Cerebellar cortex (tissue), 1 donor: Measurements from ENCODE around the gene SP100.
"Not testable (repeated sequence)": the region's sequence is repeated elsewhere in the genome, so short reads cannot be mapped to it uniquely, and the experiment has no call there.

ENCODE experiments used
- DNase-seq: peaks from one replicate; pipeline ENCODE4 v3.0.0-alpha.2; 2015; ENCODE audit warnings: low spot score

Gene SP100

GRCh38 chr2:230416061-230416721, at the start of gene SP100:
TSS of gene SP100 (plus strand) at chr2:230416201. CDS start at chr2:230416297, 96 bp downstream.
- DNase-seq, result no peak

- DNase-seq, result no peak
Measured at GRCh38 chr2:230382108-230382507, 33.9 kb upstream of the SP100 start.

- no peak for DNase-seq
Measured at GRCh38 chr2:230383453-230383852, 32.5 kb upstream of the SP100 start.

- DNase-seq, result no peak
Measured at GRCh38 chr2:230384986-230385385, 31.0 kb upstream of the SP100 start.

DNA sequence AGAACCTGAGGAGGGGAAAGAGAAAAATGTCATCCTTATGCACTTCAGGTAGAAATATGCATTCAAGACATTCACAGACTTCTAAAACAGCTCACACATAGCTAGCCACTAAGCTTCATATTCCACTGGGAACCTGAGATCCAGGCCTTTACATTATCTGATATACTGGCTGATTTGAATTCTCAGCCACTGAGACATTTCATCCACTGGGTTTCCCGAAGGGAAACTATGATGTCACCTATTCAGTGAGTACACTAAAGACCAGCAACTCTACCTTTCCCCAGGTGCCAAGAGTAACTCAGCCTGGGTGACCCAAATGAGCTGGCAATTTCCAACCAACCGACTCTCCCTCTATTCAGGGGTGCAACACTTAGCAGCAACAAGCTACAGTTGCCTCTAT, 21.7 kb upstream of the SP100 start:
- no peak for DNase-seq

- not testable (repeated sequence) for DNase-seq
Measured at GRCh38 chr2:230398698-230399097, 17.3 kb upstream of the SP100 start.

GRCh38 chr2:230400041-230400440, 16.0 kb upstream of the SP100 start:
- no peak for DNase-seq

DNA sequence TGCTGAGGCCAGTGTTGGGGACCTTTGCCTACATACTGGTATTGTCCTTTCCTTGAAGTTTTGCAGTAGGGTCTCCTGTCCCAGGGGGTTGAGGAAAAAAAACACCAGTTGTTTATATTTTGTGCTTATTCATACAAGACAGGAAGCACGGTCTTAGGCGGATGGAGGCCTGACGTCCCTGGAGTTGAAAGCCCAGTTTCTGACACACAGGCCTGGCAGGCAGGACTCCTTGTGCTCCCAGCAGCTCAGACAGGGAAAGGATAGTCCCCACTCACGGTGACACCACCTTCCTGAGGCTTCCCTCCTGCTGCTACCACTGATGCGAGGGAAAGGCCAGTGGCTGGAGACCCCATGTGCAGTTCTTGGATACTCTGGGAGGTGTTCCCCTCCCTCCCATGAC, 15.5 kb upstream of the SP100 start:
- DNase-seq, result no peak

GRCh38 chr2:230401026-230401425, 15.0 kb upstream of the SP100 start:
- DNase-seq, result not testable (repeated sequence)

- no peak for DNase-seq
Measured at GRCh38 chr2:230403746-230404145, 12.3 kb upstream of the SP100 start.

DNA sequence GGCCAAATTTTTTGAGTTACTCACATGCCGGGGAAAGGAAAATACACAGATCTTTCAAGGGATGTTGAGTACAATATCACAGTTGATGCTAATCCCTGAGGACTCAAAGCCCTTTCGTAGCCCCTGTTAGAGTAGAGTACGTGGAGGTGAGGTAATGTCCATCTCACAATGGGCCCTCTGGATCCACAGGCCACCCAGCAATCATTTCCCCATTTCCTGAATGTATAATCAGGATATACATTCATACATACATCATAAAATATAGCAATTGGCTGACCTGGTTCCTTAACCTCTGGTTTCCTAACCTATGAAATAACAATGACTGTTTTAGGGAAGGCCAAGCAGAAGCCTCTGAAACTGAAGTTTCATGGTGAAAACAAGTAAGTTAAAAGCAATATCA, 10.2 kb upstream of the SP100 start:
- no peak for DNase-seq

DNA sequence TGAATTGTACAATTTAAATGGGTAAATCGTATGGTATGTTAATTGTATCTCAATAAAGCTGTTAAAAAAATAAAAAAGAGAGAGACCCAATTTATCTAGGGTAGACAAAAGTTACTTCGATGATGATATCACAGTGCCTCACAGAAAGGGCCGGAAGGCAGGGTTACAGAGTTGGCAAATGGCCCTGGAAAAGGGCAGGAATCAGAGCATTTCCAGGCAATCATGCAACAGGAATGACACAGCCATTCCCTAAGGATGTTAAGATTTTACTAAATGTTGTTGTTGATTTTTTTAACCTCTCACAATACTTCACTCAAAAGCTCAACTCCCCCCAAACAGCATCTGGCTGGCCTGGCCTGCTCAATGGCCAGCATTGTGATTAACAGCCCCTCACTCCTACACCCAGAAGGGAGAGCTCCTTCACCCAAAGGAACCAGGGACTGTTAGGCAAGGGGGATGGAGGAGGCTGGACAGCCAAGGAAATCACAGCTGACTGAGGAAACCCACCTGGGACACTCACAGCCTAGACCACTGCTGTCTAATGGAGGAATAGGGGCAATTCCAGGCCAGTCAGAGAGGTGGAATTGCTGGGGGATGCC, 7.7 kb upstream of the SP100 start:
- DNase-seq, result no peak

- not testable (repeated sequence) for DNase-seq
Measured at GRCh38 chr2:230409316-230409715, 6.7 kb upstream of the SP100 start.

GRCh38 chr2:230410263-230410662, 5.7 kb upstream of the SP100 start:
- DNase-seq, result no peak

GRCh38 chr2:230410861-230411569, 5.0 kb upstream of the SP100 start:
- DNase-seq, result no peak

DNA sequence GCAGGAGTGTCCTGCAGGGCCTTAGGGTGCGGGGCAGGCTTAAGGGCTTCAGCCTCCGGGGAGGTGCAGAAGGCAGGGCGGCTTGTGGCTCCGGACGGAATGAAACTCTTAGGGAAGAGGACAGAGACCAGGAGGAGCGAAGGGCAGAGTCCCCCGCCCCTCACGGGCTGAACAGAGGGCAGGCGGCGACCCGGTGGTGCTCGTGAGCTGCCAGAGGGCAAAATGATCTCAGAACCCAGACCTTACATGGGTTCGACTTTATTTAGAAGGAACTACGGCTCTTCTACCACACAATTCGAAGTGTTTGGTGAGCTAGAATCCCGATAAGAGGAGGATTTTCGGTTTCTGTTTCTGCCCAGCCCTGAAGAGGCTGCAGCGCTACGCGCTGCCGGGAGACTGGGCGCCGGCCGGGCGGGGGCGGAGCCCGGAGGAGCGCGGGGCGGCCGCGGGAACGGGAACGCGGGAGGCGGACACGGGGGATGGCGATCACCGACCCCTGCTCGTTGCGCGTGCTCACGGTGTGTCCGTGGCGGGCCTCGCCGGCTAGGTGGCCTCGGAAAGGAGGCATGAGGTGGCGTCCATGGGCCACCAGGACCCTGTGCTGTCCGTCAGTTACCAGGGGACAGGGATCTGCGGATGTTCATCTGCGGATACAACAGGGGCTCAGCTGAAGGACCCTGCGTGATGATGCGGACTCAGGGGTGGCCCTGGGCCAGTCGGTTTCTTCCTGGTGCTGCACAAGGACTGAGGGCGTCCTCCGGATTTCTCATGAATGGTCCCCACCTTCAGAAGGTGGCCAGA, 4.2 kb upstream of the SP100 start:
- DNase-seq, result peak; percentile 9

DNA sequence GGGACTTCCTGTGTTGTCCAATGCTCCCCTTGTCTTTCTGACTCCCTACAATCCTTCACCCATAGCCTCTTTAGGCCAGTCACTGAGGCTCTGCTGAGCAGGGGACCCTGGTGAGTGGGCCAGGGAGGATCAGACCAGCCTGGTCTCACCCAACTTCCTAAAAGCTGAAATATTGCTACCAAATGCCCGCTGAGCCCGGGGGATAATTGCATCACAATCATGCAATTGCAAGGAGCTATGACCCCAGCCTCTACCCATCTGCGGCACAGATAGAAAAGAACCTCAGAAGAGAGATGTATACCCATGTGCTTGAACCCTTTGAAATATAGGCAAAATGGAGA, 3.7 kb upstream of the SP100 start:
- DNase-seq, result no peak

DNA sequence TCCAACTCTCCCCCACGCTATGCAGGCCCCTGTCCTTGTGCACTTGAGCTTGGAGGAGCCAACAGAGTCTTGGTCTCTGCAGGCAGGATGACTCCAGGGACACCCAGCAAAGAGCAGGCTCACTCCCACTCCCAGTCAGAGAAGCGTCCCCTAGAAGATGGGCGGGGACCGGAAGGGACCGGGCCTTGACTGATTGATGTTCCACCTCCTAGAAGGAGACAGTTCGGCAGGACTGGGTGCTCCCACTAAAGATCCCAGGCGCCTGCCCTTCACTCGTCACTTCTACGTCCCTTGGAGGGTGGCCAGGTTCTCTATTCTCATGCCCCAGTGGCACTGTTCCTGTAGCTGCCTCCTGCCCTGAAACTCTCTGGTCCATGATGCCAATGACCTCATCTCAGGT, 3.2 kb upstream of the SP100 start:
- no peak for DNase-seq

- no peak for DNase-seq
Measured at GRCh38 chr2:230413479-230413878, 2.5 kb upstream of the SP100 start.

- DNase-seq, result no peak
Measured at GRCh38 chr2:230414302-230414701, 1.7 kb upstream of the SP100 start.

DNA sequence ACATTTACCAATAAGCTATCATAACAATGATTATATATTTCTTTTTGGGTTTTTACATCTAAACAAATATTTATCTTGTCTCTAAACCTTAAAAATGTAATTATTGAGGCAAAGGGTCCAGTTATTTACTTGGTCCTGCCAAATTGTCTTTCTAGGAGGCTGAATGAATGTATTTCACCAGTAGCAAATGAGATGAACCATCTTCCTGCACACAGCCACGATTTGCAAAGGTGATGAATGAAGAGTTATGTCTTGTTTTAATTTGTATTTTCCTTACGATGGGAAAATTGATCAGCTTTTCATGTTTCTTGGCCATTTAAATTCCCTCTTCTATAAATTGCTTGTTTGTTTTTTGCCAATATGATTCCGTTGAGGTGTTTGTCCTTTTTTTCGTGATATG, 1.4 kb downstream of the SP100 start:
- DNase-seq, result no peak

DNA sequence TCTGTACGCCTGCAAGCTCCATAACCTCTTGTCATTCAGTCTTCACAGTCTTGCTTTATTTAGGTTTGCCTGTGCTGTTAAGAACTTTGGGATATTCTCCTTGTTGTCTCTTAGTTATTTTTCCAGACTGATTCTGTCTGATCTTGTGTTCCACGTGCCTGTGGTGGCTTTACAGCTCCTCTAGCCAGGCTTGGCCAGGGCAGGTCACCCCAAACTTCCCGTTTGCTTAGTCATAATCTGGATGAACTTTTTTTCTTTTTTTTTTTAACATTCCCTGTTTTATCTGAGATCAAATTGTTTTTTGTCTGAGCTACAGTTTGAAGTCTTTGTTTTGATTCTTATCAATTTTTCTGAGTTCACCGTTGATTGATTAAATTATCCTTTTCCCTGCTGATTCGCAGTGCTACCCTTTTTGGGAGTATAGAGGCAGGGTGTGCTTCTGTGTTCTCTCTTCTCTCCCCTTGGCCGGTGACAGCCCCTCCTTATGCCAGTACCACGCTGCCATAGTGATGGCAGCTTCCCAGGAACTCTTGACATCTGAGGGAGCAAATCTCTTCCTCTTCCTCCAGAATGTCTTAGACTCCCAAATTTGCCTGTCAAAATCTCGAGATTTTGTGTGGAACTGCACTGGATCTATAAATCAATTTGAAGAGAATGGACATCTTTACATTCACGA, 2.5 kb downstream of the SP100 start:
- DNase-seq, result no peak
